SK-N-SH (cell line): ENCODE measurements around the gene ADD1.

Experiments used
- CTCF ChIP-seq: fragments of 200-600 bp; sonication (generic); IDR thresholded peaks from 2 replicates; pipeline ENCODE4 v1.6.1; 2017; ENCODE audit warnings: antibody characterized with exemption, mild to moderate bottlenecking, moderate library complexity
- ELF1 ChIP-seq: IDR thresholded peaks from 2 replicates; pipeline ENCODE4 v1.4.0; 2012
- EP300 ChIP-seq, 2 experiments: IDR thresholded peaks; 2 replicates each; pipeline versions ENCODE4 v1.4.0 to v1.6.1; 2012; ENCODE audit warnings: borderline replicate concordance in 1 of 2, low read depth in 1 of 2, low read length in 1 of 2
- RCOR1 ChIP-seq: fragments of 150-350 bp; IDR thresholded peaks from 2 replicates; pipeline ENCODE4 v1.6.1; 2017; ENCODE audit warnings: antibody characterized with exemption, low read length
- REST ChIP-seq: IDR thresholded peaks from 2 replicates; pipeline ENCODE4 v1.6.1; 2012; ENCODE audit warnings: mild to moderate bottlenecking, low read depth, low read length, moderate library complexity
- SIN3A ChIP-seq: IDR thresholded peaks from 2 replicates; pipeline ENCODE4 v1.6.1; 2012; ENCODE audit warnings: low read depth, mild to moderate bottlenecking, low read length, moderate library complexity, borderline replicate concordance
- TAF1 ChIP-seq: IDR thresholded peaks from 2 replicates; pipeline ENCODE4 v1.6.1; 2012; ENCODE audit warnings: low read depth, mild to moderate bottlenecking, low read length, moderate library complexity, borderline replicate concordance
- USF1 ChIP-seq: IDR thresholded peaks from 2 replicates; pipeline ENCODE4 v1.4.0; 2012; ENCODE audit warnings: low read depth, borderline replicate concordance
- YY1 ChIP-seq: IDR thresholded peaks from 2 replicates; pipeline ENCODE4 v1.4.0; 2012; ENCODE audit warnings: low read depth, mild to moderate bottlenecking

- TF ChIP-seq ELF1 (no peak), RCOR1 (no peak), CTCF (no peak), REST (no peak), USF1 (no peak), EP300 (IDR thresholded peaks at IDR 0.05; ENCODE audit: borderline replicate concordance in 1 of 2, low read depth in 1 of 2, low read length in 1 of 2) (no peak), TAF1 (no peak), YY1 (no peak), SIN3A (no peak)
Measured at GRCh38 chr4:2886161-2886560, 42.5 kb downstream of the ADD1 start.
